Osteocyte (in vitro differentiated cells): ENCODE results near the gene GAL3ST2. TPM values are rescaled to one million over a fixed set of nuclear protein-coding genes. Genes with fewer than 3 reads are reported as not detected.

Experiments used
- DNase-seq: peaks from one replicate; pipeline ENCODE4 v3.0.0; 2021; ENCODE audit warnings: mixed read lengths; ENCODE audit not compliant: unreplicated experiment; ENCODE audit errors: extremely low spot score
- H3K27ac Mint-ChIP-seq: one replicate; pipeline ENCODE4 v1.8.0; 2021; ENCODE audit warnings: mild to moderate bottlenecking, mixed read lengths; ENCODE audit not compliant: unreplicated experiment
- H3K27me3 Mint-ChIP-seq: one replicate; pipeline ENCODE4 v1.8.0; 2021; ENCODE audit warnings: mixed read lengths; ENCODE audit not compliant: unreplicated experiment
- H3K36me3 Mint-ChIP-seq: one replicate; pipeline ENCODE4 v1.8.0; 2021; ENCODE audit warnings: mixed read lengths; ENCODE audit not compliant: unreplicated experiment
- H3K4me1 Mint-ChIP-seq: one replicate; pipeline ENCODE4 v1.8.0; 2021; ENCODE audit warnings: mixed read lengths; ENCODE audit not compliant: unreplicated experiment
- H3K4me3 Mint-ChIP-seq: one replicate; pipeline ENCODE4 v1.8.0; 2021; ENCODE audit warnings: mild to moderate bottlenecking, moderate library complexity, mixed read lengths; ENCODE audit not compliant: unreplicated experiment
- H3K9me3 Mint-ChIP-seq: one replicate; pipeline ENCODE4 v1.8.0; 2021; ENCODE audit warnings: mixed read lengths; ENCODE audit not compliant: unreplicated experiment
- total RNA-seq: library from RNA; stranded (reverse); gene quantifications from 2 replicates; pipeline ENCODE4 v1.2.1, GENCODE V29; 2021
- TF ChIP-seq, protein P1 (sequence below): fragments of 200-600 bp; sonication (generic); IDR thresholded peaks from 2 replicates; pipeline ENCODE4 v1.5.0; 2021; ENCODE audit warnings: antibody characterized with exemption, mild to moderate bottlenecking, moderate library complexity

Gene GAL3ST2
- total RNA-seq, 1 donor from 2014 or later = 0.48 TPM

DNA sequence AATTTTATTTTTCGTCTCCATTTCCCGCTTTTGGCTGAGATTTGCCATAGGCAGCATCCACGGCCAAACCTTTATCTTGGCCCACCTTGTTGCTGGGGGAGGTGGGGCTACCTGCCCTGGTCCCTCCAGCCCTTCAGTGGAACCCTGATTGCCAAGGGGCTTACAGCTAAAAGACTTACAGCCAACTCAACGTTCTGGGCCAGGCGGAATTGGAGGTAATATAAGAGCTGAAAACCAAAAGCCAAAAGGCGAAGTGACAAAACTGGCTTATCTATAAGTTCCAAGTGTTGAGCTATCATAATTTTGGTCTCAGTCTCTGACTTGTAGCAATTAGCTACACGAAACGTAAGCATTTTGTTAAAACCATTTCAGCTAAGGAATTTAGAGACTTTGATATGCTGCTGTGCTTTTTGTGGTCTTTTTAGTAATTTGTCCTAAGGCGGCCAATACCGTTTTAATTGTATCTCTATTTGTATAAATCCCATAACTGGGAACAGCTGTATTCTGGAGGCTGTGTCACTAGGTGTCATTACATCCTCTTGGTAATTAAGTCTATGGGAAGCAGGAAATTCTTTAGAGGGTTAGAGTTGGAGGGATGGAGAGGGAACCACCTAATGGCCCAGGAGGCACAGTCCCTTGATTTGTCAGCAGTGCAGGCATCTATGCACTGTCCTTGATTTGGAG lies 58.0 kb downstream of the GAL3ST2 start:
- Mint-ChIP-seq H3K27ac (no peak overlapping the region), H3K27me3 (peaks cover 55% of the 10 kb centered on the region), H3K4me1 (peaks cover 7% of the 10 kb centered on the region), H3K36me3 (no peaks in the 10 kb centered on the region), H3K4me3 (no peak overlapping the region), H3K9me3 (no peaks in the 10 kb centered on the region)
- DNase-seq = no peak
- TF ChIP-seq, protein P1, sequence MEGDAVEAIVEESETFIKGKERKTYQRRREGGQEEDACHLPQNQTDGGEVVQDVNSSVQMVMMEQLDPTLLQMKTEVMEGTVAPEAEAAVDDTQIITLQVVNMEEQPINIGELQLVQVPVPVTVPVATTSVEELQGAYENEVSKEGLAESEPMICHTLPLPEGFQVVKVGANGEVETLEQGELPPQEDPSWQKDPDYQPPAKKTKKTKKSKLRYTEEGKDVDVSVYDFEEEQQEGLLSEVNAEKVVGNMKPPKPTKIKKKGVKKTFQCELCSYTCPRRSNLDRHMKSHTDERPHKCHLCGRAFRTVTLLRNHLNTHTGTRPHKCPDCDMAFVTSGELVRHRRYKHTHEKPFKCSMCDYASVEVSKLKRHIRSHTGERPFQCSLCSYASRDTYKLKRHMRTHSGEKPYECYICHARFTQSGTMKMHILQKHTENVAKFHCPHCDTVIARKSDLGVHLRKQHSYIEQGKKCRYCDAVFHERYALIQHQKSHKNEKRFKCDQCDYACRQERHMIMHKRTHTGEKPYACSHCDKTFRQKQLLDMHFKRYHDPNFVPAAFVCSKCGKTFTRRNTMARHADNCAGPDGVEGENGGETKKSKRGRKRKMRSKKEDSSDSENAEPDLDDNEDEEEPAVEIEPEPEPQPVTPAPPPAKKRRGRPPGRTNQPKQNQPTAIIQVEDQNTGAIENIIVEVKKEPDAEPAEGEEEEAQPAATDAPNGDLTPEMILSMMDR = no peak

DNA sequence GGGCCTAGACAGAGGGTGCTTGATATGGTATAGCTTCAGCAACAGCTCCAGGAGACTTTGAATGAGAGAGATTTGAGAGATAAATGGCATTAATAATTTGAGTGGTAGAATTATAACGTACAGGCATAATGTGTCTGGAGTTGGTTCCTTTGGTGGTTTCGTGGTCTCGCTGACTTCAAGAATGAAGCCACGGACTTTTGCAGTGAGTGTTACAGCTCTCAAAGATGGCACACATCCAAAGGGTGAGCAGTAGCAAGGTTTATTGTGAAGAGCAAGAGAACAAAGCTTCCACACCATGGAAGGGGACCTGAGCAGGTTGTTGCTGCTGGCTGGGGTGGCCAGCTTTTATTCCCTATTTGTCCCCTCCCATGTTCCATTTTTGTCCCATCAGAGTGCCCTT lies 59.0 kb downstream of the GAL3ST2 start:
- TF ChIP-seq, protein P1 = no peak
- Mint-ChIP-seq H3K9me3 (no peaks in the 10 kb centered on the region), H3K27ac (no peak overlapping the region), H3K4me3 (no peak overlapping the region), H3K36me3 (no peaks in the 10 kb centered on the region), H3K27me3 (peaks cover 58% of the 10 kb centered on the region), H3K4me1 (peaks cover 7% of the 10 kb centered on the region)
- no peak for DNase-seq

DNA sequence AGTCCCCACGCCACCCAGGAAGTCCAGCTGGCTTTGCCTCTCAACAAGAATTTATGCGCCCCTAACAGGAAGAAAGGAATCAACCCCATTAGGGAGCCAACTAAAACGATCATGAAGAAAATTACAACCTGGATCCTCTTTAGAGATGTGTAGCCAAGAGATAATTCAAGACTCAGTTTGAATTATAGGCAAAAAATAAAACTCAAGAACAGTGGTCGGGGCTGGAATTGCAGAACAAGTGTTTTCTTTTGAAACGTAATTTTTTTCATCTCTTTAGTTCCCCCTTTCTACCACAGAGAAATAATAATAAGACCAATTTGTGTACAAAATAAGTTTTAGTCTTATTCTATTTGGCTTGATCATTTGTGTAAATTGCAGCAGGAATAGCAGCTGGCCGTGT lies 59.7 kb downstream of the GAL3ST2 start:
- H3K27me3 Mint-ChIP-seq = peaks cover 52% of the 10 kb centered on the region
- no peak for DNase-seq
- H3K4me3 Mint-ChIP-seq = no peak overlapping the region
- H3K4me1 Mint-ChIP-seq = peaks cover 7% of the 10 kb centered on the region
- H3K9me3 Mint-ChIP-seq = no peaks in the 10 kb centered on the region
- TF ChIP-seq, protein P1 = no peak
- no peak overlapping the region for H3K27ac Mint-ChIP-seq
- no peaks in the 10 kb centered on the region for H3K36me3 Mint-ChIP-seq

DNA sequence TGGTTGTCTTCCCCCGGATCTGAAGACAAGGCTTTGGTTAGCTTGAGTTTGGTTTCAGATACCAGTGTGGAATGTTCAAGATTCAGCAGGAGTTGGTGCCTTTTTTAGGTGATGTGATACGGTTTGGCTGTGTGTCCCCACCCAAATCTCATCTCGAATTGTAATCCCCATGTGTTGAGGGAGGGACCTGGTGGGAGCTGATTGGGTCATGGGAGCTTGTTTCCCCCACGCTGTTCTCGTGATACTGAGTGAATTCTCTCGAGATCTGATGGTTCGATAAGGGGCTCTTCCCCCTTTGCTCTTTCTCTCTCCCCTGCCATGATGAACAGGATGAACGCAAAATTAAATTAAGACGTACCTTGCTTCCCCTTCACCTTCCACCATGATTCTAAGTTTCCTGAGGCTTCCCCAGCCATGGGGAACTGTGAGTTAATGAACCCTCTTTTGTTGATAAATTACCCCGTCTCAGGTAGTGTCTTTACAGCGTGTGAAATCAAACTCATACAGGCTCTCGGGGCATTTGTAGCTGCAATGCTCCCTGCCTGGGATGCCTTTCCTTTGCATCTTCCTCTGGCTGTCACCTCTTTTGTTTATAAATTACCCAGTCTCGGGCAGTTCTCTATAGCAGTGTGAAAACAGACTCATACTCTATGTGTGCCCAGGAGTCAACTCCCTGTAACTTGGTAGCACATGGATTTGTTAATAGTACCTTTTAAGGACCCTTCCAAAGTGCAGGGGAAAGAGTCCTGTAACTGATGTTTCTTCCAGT lies 60.8 kb downstream of the GAL3ST2 start:
- H3K4me3 Mint-ChIP-seq = no peak overlapping the region
- no peaks in the 10 kb centered on the region for H3K9me3 Mint-ChIP-seq
- no peak for DNase-seq
- TF ChIP-seq, protein P1 = no peak
- H3K36me3 Mint-ChIP-seq = no peaks in the 10 kb centered on the region
- H3K4me1 Mint-ChIP-seq = peaks cover 7% of the 10 kb centered on the region
- H3K27me3 Mint-ChIP-seq = peaks cover 44% of the 10 kb centered on the region
- no peak overlapping the region for H3K27ac Mint-ChIP-seq
